ENCODE data around the gene AQP11.

AQP11 gene

DNA sequence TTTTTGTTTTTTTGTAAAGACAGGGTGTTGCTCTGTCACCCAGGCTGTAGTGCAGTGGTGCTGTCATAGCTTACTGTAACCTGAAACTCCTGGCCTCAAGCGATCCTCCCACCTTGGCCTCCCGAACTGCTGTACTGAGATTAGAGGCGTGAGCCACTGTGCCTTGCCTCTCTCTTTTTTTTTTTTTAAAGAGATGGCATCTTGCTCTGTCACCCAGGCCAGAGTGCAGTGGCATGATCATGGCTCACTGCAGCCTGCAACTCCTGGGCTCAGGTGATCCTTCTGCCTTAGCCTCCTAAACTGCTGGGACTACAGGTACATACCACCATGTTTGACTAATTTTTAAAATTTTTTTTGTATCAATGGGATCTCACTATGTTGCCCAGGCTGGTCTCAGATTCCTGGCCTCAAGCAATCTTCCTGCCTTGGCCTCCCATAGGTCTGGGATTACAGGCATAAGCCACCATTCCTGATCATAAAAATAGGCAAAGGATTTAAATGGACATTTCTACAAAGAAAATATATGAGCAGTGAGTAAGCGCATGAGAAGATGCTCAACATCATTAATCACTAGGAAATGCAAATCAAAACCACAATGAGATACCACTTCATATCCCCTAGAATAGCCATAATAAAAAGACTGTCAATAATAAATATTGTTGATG is 65.1 kb downstream of the AQP11 start:
- TF ChIP-seq ZFX (IDR thresholded peaks at IDR 0.05) = no peak
- TF ChIP-seq, protein P1, sequence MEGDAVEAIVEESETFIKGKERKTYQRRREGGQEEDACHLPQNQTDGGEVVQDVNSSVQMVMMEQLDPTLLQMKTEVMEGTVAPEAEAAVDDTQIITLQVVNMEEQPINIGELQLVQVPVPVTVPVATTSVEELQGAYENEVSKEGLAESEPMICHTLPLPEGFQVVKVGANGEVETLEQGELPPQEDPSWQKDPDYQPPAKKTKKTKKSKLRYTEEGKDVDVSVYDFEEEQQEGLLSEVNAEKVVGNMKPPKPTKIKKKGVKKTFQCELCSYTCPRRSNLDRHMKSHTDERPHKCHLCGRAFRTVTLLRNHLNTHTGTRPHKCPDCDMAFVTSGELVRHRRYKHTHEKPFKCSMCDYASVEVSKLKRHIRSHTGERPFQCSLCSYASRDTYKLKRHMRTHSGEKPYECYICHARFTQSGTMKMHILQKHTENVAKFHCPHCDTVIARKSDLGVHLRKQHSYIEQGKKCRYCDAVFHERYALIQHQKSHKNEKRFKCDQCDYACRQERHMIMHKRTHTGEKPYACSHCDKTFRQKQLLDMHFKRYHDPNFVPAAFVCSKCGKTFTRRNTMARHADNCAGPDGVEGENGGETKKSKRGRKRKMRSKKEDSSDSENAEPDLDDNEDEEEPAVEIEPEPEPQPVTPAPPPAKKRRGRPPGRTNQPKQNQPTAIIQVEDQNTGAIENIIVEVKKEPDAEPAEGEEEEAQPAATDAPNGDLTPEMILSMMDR (conservative IDR thresholded peaks at IDR 0.05) = no peak
- H3K27ac ChIP-seq = no peak overlapping the region

DNA sequence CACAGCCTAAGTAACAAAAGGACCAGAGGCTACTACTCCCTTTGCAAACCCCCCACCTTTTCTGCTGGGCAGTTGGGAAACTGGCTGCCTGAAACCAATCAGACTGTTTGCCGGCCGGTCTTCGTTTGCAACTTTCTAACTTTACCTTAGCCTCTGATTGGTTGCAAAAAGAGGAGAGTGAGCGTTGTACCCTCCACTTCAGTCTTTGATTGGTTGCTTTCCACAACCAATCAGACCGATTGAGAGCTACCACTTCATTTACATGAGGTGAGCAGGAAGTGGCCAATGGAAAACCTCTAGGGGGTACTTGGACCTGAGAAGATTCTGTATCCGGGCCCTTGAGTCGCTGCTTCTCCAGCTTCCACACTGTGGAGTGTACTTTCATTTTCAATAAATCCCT is 66.6 kb downstream of the AQP11 start:
- TF ChIP-seq, protein P1 (conservative IDR thresholded peaks at IDR 0.05) = no peak
- no peak for TF ChIP-seq ZFX (IDR thresholded peaks at IDR 0.05)
- no peak overlapping the region for H3K27ac ChIP-seq

DNA sequence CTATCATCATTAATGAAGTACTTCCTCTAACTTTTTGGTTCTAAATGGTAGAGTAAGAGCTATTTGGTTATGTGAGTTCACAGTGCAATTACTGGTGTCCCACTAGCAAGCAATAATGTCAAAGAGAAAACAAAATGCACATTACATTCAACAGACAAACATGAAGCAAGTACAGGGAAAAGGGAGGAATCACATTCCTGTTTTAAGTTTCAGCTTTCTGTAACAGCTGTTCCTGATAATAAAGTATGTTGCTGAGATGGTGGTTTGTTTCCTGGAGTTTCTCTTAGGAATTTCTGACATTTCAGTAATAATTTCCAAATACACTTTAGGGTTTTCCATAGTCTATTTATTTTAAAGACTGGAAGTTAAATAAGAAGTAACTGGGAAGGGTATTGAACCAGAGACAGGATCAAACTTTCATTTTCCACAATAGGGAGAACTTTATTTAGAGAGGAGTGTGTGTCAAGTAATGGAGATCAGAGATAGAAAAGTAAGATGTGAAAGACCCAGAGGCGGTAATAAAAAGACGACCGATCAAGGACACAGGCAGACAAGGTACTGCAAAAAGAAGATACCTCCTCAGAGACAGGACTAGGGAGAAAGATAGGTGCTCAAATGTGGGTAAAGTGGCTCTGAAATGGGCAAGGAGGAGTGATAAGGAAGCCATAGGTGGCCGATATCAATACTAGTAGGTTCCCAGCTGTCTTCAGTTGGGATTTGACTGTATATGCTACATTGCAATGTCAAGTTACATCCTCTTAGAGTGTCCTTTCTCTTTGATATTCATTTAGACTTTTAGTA is 68.7 kb downstream of the AQP11 start:
- TF ChIP-seq, protein P1 (conservative IDR thresholded peaks at IDR 0.05) = no peak
- TF ChIP-seq ZFX (IDR thresholded peaks at IDR 0.05) = no peak
- H3K27ac ChIP-seq = no peak overlapping the region
